HG03135 (cell line): ENCODE data around the gene LEF1.
"Not testable (repeated sequence)": the region's sequence is repeated elsewhere in the genome, so short reads cannot be mapped to it uniquely, and the experiment has no call there.

Experiments used
- ATAC-seq: cut with Tn5 transposase; IDR thresholded peaks from one replicate; pipeline ENCODE4 v1.9.1; 2021; ENCODE audit warnings: mild to moderate bottlenecking, moderate library complexity; ENCODE audit not compliant: unreplicated experiment

Gene LEF1

GRCh38 chr4:108072300-108072699, 96.4 kb downstream of the LEF1 start:
- no peak for ATAC-seq

- ATAC-seq: no peak
Measured at GRCh38 chr4:108070775-108071174, 98.0 kb downstream of the LEF1 start.

DNA sequence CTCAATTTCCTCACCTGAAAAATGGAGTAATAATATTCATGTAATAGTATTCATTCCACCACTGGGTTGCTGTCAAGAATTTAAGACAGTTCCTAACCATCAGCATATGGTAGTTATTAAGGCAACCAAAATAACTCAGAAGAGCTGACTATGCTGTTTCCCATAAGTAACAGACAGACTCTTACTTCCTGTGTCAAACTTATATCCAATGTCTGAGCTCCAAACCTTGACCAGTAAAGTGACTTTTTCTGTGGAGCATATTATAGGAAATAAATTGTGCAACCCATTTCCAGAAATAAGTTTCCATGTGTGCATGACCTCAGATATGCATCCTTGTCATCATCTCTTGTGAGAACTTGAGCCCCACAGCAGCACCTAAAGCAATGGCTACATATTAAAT, 100.3 kb downstream of the LEF1 start:
- no peak for ATAC-seq

DNA sequence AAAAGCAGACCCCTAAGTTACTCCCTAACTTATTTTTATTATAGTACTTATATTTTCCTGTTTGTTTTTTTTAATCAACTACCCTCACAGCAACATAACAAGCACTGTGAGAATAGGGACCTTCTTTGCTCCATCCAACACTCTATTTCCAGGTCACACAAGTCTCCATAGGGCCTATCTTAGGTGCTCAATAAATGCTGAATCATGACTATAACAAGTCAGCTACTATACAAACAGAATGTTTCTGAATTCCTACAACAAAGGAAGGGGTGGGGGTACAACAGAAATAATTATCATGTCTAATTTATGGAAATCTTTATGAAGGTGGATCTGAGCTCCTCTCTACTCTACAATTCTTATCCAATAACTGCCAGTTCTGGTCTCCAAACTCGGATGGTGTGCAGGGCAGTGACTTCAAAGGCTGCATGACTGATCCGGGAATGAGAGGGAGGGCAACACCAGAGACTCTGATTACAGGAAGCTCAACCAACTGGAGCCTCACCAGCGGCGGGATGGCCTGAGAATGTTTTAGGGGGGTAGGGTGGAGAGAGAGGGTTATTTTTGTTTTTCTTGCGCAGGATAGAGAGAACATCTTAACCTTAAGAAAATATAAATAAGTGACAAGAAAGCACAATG, 107.9 kb downstream of the LEF1 start:
- no peak for ATAC-seq

DNA sequence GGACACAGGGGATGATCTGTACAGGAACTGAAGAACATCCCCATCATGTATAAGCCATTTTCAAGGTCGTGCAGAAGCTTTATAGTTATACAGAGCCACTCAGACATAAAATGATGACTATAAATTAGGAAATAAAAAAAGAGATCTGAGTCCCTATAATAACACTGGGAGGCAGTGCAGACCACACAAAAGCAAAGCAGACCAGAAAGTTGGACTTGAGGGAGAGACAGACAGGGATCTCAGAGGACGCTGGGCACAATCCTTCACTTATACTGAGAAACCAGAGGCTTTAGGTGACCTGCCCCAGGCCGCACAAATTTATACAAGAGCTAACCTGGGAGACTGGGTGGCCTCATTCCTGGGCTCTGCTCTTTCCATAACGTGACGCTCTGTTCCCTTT, 108.6 kb downstream of the LEF1 start:
- ATAC-seq: no peak

- no peak for ATAC-seq
Measured at GRCh38 chr4:108058685-108059440, 109.9 kb downstream of the LEF1 start.

GRCh38 chr4:108056418-108056817, 112.3 kb downstream of the LEF1 start:
- ATAC-seq: no peak

DNA sequence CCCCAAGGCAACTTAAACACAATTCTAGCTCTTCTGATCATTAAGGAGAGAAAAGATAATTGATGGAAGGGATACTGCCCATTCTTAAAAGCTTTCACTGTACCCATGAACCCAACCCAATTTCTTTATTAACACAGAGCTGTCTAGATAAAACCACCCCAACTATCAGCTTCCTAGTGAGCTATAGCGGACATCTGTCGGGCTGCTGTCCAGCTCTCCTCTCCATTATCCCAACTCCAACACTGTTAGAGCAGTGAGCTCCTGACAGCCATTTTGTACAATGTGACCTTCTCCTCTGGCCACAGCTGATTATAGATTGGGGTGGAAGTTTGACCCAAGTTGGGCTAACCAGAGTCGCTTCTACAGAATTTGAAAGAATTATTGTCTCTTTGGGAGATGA, 112.9 kb downstream of the LEF1 start:
- no peak for ATAC-seq

GRCh38 chr4:108054025-108054638, 114.6 kb downstream of the LEF1 start:
- ATAC-seq: no peak

GRCh38 chr4:108053251-108053711, 115.5 kb downstream of the LEF1 start:
- peak; percentile 89 for ATAC-seq

DNA sequence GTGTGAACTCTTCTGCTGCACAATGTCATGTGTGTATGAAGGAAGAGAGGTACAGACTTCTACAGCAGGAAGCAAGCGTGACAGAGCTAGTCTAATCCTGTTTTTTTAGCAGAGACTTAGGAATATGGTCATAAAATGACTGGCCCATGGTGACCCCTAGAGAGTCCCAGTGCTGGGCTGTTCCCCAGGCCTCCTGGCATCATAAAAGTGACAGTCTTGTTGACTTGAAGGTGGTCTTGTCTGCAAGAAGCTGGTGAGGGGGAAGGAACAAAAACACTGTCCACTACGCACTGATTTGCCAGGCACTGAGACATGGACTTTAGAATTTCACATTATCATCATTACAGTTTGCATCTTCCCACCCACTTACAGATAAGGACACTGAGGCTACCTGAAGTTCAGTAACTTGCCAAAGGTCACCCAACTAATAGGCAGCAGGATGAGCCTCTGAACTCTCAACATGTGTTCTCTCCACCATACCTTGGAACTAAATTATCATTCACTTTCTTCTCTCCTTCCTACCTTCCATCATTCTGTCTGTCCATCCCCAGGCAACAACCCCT, 116.1 kb downstream of the LEF1 start:
- ATAC-seq: no peak

DNA sequence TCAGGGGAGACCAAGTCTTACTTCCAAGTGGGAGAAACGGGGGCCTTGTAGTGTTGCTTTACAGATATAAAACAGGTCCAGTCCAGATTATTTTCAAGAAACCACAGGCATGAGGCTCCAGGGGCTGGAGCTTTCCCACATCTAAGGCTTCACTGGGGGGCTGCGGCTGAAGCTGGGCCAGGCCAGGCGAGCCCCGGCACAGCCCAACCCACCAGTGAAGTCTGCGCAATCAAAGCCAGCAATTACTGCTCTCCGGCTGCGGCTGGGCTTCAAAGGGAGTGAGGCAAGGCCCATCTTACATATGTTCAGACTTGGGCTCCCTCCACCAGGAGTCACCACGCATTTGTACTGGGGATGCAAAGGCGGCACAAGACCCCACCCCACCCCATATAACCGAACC, 117.4 kb downstream of the LEF1 start:
- no peak for ATAC-seq

DNA sequence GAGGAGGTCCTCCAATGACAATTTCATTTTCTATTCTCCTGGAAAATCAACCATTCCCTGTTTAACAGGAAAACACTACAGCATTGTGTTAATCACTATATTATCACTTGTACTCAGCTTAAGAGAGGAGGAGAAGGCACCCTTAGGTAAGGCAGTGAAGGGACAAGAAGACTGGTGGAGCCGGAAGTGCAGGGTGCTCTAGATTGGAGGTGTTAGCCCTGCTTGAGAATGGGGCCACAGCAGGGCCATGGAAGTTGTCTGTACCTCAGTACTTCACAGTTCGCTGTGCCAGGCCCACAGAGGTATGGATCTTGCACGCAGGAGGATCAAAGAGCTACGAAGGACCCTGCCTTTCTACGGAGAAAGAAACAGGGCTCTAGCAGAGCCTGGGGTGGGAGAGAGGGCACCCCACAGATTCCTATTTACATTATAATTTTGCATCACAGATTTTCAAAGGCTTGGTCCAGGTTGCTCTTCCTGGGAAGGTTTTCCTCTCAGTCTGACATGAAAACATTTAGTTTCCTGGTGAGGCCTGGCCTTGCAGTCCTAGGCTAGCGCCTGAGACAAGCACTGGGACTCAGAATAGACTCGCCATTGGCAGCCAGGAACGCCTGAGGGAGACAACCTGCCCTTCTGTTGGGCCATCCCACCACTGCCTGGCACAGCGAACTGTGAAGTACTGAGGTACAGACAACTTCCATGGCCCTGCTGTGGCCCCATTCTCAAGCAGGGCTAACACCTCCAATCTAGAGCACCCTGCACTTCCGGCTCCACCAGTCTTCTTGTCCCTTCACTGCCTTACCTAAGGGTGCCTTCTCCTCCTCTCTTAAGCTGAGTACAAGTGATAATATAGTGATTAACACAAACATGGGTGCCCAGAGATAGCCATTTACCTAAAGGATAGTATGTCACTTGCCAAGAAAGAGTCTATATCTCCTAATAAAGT, 118.3 kb downstream of the LEF1 start:
- ATAC-seq: not testable (repeated sequence)

GRCh38 chr4:108049406-108049805, 119.3 kb downstream of the LEF1 start:
- ATAC-seq: no peak

- no peak for ATAC-seq
Measured at GRCh38 chr4:108048997-108049396, 119.7 kb downstream of the LEF1 start.

GRCh38 chr4:108048157-108048556, 120.6 kb downstream of the LEF1 start:
- no peak for ATAC-seq

DNA sequence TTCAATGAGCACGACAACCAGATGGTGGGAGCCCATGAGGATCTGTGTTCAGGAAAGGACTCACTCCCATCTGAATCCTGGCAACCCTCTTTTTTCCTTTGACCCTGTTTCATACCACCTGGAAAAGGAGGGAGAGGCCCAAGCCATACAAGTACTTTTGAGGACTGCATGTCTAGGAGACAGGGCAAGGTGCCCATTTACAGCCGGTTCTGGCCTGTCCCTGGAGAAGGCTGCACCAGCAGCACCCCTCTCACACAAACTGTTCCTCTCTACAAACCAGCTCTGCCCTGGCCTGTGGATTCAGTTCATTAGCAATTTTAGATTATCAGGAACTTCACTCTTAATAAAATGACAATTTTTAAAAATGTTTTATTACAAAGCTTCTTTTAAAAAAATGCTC, 121.5 kb downstream of the LEF1 start:
- ATAC-seq: no peak

DNA sequence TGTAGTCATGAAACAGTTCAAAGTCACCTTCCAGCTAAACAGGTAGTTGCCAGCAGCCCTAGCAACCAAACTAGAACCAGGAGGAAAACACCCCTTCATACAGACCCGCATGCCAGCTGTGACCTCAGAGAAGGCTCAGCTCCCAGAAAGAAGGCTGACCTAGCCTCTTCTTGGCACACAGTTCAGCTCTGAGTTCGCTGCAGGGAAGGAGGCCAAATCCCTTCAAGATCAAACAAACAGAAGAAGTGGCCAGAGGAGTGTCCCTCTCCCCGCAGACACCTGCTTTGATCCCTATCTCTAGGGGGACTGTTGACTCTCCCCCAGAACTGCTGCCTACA, 123.1 kb downstream of the LEF1 start:
- ATAC-seq: no peak

DNA sequence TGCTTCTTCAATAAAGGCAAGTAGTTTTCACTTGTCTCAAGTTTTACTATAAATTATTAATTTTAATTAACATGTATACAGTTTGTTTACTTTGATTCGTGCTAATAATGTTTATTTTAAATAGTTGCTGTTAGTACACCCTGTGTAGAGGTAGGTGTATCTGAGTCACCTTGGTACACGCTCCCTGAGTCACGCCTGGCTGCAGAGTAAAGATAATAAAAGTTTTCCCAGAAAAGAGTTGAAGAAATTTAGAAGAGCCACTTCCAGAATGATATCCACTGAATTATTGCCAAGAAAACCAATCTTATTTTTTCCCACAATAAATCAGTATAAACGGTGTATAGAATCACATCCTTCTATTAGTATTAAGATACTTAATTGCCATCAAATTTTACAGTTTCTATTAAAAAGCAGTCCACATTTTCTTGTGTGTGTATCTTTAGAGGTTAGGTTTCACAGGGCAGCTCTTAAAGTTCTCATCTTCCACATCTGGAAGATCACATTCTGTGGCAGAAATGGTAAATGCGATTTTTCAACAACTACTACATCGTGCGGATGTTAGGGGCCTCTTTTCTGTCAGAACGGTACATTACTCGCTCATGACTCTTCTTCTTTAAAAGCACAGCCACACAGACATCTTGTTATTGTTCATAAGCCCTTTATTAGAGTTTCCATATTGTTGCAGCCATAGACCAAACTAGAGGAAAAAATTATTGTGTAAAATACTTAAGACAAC, 123.6 kb downstream of the LEF1 start:
- no peak for ATAC-seq

GRCh38 chr4:108043526-108043925, 125.2 kb downstream of the LEF1 start:
- no peak for ATAC-seq
